GM23248 (cell line): ENCODE measurements around the gene MICAL2.

Experiments
- EZH2 ChIP-seq: fragments of 200-600 bp; sonication (generic); IDR thresholded peaks from 2 replicates; pipeline ENCODE4 v1.6.1; 2018; ENCODE audit warnings: antibody characterized with exemption, mild to moderate bottlenecking; ENCODE audit not compliant: insufficient read depth, poor library complexity, severe bottlenecking
- EZH2phosphoT487 ChIP-seq: fragments of 200-600 bp; sonication (generic); IDR thresholded peaks from 2 replicates; pipeline ENCODE4 v1.6.1; 2018; ENCODE audit warnings: antibody characterized with exemption, moderate library complexity, mild to moderate bottlenecking, low read depth; ENCODE audit not compliant: insufficient read depth

DNA sequence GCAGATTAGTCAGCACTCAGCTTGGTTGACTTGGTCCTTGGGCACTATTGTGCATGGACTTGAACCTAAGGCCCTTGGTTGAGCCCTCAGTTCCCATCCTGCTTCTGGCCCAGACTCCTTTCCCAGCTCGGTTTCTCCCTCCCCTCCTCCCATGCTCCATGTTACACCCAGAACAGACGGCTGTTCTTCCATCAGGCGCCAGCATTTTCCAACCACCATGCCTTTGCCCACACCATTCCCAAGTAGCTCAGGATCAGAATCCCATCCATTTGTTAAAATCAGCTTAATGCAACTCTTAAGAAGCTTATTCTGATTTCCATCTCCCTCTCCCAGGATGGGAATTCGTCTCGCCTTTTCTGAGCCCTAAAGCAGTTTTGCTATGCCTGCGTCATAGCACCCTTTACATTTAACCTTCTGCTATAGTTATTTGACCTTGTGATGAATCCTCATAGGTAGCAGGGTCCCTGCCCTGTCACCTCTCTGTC, 110.7 kb downstream of the MICAL2 start:
- TF ChIP-seq EZH2 (no peak), EZH2phosphoT487 (no peak)
